GM21529 (cell line): Measurements from ENCODE around the gene UNC13A.
"Not testable (repeated sequence)": the region's sequence is repeated elsewhere in the genome, so short reads cannot be mapped to it uniquely, and the experiment has no call there.

Source experiments
- ATAC-seq: cut with Tn5 transposase; IDR thresholded peaks from one replicate; pipeline ENCODE4 v1.9.1; 2021; ENCODE audit not compliant: unreplicated experiment

The UNC13A gene

GRCh38 chr19:17576758-17577456 is 111.2 kb downstream of the UNC13A start:
- no peak for ATAC-seq

GRCh38 chr19:17575871-17576757 is 112.0 kb downstream of the UNC13A start:
- ATAC-seq, result no peak

GRCh38 chr19:17572638-17573037 is 115.5 kb downstream of the UNC13A start:
- ATAC-seq, result no peak

GRCh38 chr19:17570791-17571190 is 117.4 kb downstream of the UNC13A start:
- ATAC-seq, result no peak

GRCh38 chr19:17570291-17570690 is 117.9 kb downstream of the UNC13A start:
- not testable (repeated sequence) for ATAC-seq

- no peak for ATAC-seq
These were observed 120.2 kb downstream of the UNC13A start for GRCh38 chr19:17567940-17568339.

- ATAC-seq, result no peak
These were observed 122.5 kb downstream of the UNC13A start for GRCh38 chr19:17565611-17566010.

- no peak for ATAC-seq
These were observed 123.4 kb downstream of the UNC13A start for GRCh38 chr19:17564781-17565180.

- no peak for ATAC-seq
These were observed 125.6 kb downstream of the UNC13A start for GRCh38 chr19:17562561-17562960.

- ATAC-seq, result no peak
These were observed 126.1 kb downstream of the UNC13A start for GRCh38 chr19:17562097-17562496.

GRCh38 chr19:17560205-17560595 is 128.0 kb downstream of the UNC13A start:
- ATAC-seq, result no peak

- ATAC-seq, result no peak
These were observed 130.7 kb downstream of the UNC13A start for GRCh38 chr19:17557466-17557865.

- no peak for ATAC-seq
These were observed 131.2 kb downstream of the UNC13A start for GRCh38 chr19:17556995-17557394.

GRCh38 chr19:17555929-17556813 is 132.0 kb downstream of the UNC13A start:
- peak; percentile 26 for ATAC-seq

GRCh38 chr19:17555480-17555928 is 132.7 kb downstream of the UNC13A start, which contains the start of gene COLGALT1:
COLGALT1 (plus strand) TSS chr19:17555649; CDS start chr19:17555714, 65 bp downstream.
- peak; percentile 89 for ATAC-seq

- no peak for ATAC-seq
These were observed 133.1 kb downstream of the UNC13A start for GRCh38 chr19:17554968-17555479.

GRCh38 chr19:17553256-17553655 is 134.9 kb downstream of the UNC13A start:
- ATAC-seq, result no peak

- ATAC-seq, result not testable (repeated sequence)
These were observed 135.4 kb downstream of the UNC13A start for GRCh38 chr19:17552735-17553134.
